H1 (cell line): ENCODE results near the gene ACAD11. TPM values are rescaled to one million over a fixed set of nuclear protein-coding genes. Genes with fewer than 3 reads are reported as not detected.

Source experiments
- CTCF ChIA-PET: fragments of 300-600 bp; sonication (Branson Sonifier 250); formaldehyde crosslinking; loops from one replicate; lab custom pipeline; 2021; ENCODE audit not compliant: partially characterized antibody; lab: Charles Lee
- POLR2A ChIA-PET: fragments of 300-600 bp; sonication (Branson Sonifier 250); formaldehyde crosslinking; loops from one replicate; lab custom pipeline; 2021; ENCODE audit warnings: inconsistent platforms; ENCODE audit not compliant: partially characterized antibody; lab: Charles Lee
- DNase-seq, 2 experiments: peaks; one replicate each; pipeline versions ENCODE4 v3.0.0 to v3.0.0-alpha.2; 2010 to 2022; ENCODE audit warnings: low spot score in 2 of 2, low read depth in 1 of 2, mixed read lengths in 1 of 2
- FAIRE-seq: peaks from 2 replicates; lab custom pipeline; 2011; peaks lifted over from hg19 to GRCh38; lab: Jason Lieb, UNC
- H2AFZ ChIP-seq: 2 replicates; pipeline ENCODE4 v1.8.1; 2012; ENCODE audit warnings: low read length, inconsistent platforms
- H2AK5ac ChIP-seq: 2 replicates; pipeline ENCODE4 v1.6.1; 2013; ENCODE audit warnings: low read depth, low read length
- H2BK120ac ChIP-seq: replicated peaks from 2 replicates; pipeline ENCODE3; 2013; ENCODE audit warnings: low read depth, low read length, inconsistent platforms
- H2BK12ac ChIP-seq: 2 replicates; pipeline ENCODE4 v1.6.1; 2013; ENCODE audit warnings: low read depth, low read length
- H2BK15ac ChIP-seq: 2 replicates; pipeline ENCODE4 v1.6.1; 2013; ENCODE audit warnings: low read length
- H2BK20ac ChIP-seq: 2 replicates; pipeline ENCODE4 v1.6.1; 2013; ENCODE audit warnings: low read length
- H2BK5ac ChIP-seq: 2 replicates; pipeline ENCODE4 v1.6.1; 2013; ENCODE audit warnings: low read depth, low read length
- H3K14ac ChIP-seq: 2 replicates; pipeline ENCODE4 v1.6.1; 2013; ENCODE audit warnings: inconsistent platforms; ENCODE audit not compliant: insufficient read length
- H3K18ac ChIP-seq: 2 replicates; pipeline ENCODE4 v1.6.1; 2013; ENCODE audit warnings: low read length; ENCODE audit errors: extremely low read depth
- H3K23ac ChIP-seq: 2 replicates; pipeline ENCODE4 v1.6.1; 2013; ENCODE audit warnings: inconsistent platforms; ENCODE audit not compliant: insufficient read length
- H3K23me2 ChIP-seq: 2 replicates; pipeline ENCODE4 v1.6.1; 2013; ENCODE audit warnings: low read depth, low read length
- H3K27ac ChIP-seq: 2 replicates; pipeline ENCODE4 v1.6.1; 2011; ENCODE audit warnings: low read depth, low read length, inconsistent platforms
- H3K27me3 ChIP-seq, 4 experiments: replicated peaks in 1 of 4; 1 replicate in 1 of 4; 2 replicates in 3 of 4; pipeline versions ENCODE4 v1.6.1 to v1.8.1; 2011 to 2013; ENCODE audit warnings: low read length in 3 of 4, mild to moderate bottlenecking in 3 of 4, inconsistent platforms in 2 of 4, mixed read lengths in 2 of 4, moderate library complexity in 1 of 4; ENCODE audit not compliant: control insufficient read depth in 3 of 4, insufficient read depth in 3 of 4; ENCODE audit errors: extremely low read depth in 1 of 4
- H3K36me3 ChIP-seq, 4 experiments: 2 replicates each; pipeline versions ENCODE4 v1.6.1 to v1.8.1; 2011 to 2013; ENCODE audit warnings: mild to moderate bottlenecking in 4 of 4, low read length in 3 of 4, moderate library complexity in 2 of 4, control low read depth in 1 of 4, inconsistent platforms in 1 of 4; ENCODE audit not compliant: insufficient read depth in 4 of 4, control insufficient read depth in 2 of 4
- H3K4ac ChIP-seq: replicated peaks from 2 replicates; pipeline ENCODE3; 2013; ENCODE audit warnings: low read length, low read depth, mixed read lengths, inconsistent platforms; ENCODE audit not compliant: insufficient read length
- H3K4me1 ChIP-seq, 4 experiments: replicated peaks in 1 of 4; 1 replicate in 1 of 4; 2 replicates in 3 of 4; pipeline versions ENCODE4 v1.6.1 to v1.8.1; 2011 to 2013; ENCODE audit warnings: low read length in 3 of 4, inconsistent platforms in 2 of 4, mixed read lengths in 1 of 4; ENCODE audit not compliant: insufficient read depth in 4 of 4, control insufficient read depth in 3 of 4
- H3K4me2 ChIP-seq, 2 experiments: 2 replicates each; pipeline versions ENCODE4 v1.6.1 to v1.8.1; 2011 to 2013; ENCODE audit warnings: low read depth in 2 of 2, low read length in 2 of 2, control low read depth in 1 of 2, inconsistent platforms in 1 of 2, mild to moderate bottlenecking in 1 of 2; ENCODE audit not compliant: insufficient read depth in 1 of 2
- H3K4me3 ChIP-seq, 4 experiments: fragments of 200-600, 300-600 bp in 1 of 4; sonication (generic), shearing (Covaris generic), sonication (Bioruptor Twin) in 1 of 4; 2 replicates each; pipeline versions ENCODE4 v1.5.1 to v1.8.1; 2011 to 2016; ENCODE audit warnings: low read length in 4 of 4, low read depth in 3 of 4, control low read depth in 2 of 4, inconsistent platforms in 2 of 4, mild to moderate bottlenecking in 2 of 4, mixed read lengths in 1 of 4, moderate library complexity in 1 of 4; ENCODE audit not compliant: insufficient read depth in 2 of 4; ENCODE audit errors: extremely low read depth in 1 of 4
- H3K56ac ChIP-seq: replicated peaks from 2 replicates; pipeline ENCODE3; 2013; ENCODE audit warnings: low read depth, mild to moderate bottlenecking, mixed read lengths, low read length, inconsistent platforms; ENCODE audit not compliant: insufficient read length
- H3K79me1 ChIP-seq: 2 replicates; pipeline ENCODE4 v1.6.1; 2013; ENCODE audit warnings: low read depth, low read length, control low read depth
- H3K79me2 ChIP-seq, 2 experiments: 2 replicates each; pipeline versions ENCODE4 v1.6.1 to v1.8.1; 2012 to 2013; ENCODE audit warnings: low read length in 2 of 2, mild to moderate bottlenecking in 2 of 2, inconsistent platforms in 1 of 2; ENCODE audit not compliant: insufficient read depth in 2 of 2, control insufficient read depth in 1 of 2
- H3K9ac ChIP-seq, 4 experiments: replicated peaks in 1 of 4; 1 replicate in 1 of 4; 2 replicates in 3 of 4; pipeline versions ENCODE4 v1.6.1 to v1.8.1; 2011 to 2013; ENCODE audit warnings: low read depth in 3 of 4, low read length in 3 of 4, control low read depth in 2 of 4, mild to moderate bottlenecking in 2 of 4, moderate library complexity in 2 of 4, inconsistent platforms in 1 of 4; ENCODE audit errors: extremely low read depth in 1 of 4
- H3K9me3 ChIP-seq, 2 experiments: 2 replicates each; pipeline versions ENCODE4 v1.6.1 to v1.8.1; 2012 to 2013; ENCODE audit warnings: mild to moderate bottlenecking in 2 of 2, moderate library complexity in 2 of 2, control low read depth in 1 of 2, inconsistent platforms in 1 of 2, low read depth in 1 of 2, low read length in 1 of 2, mixed read lengths in 1 of 2; ENCODE audit not compliant: insufficient read depth in 2 of 2
- H4K20me1 ChIP-seq, 2 experiments: replicated peaks in 1 of 2; 2 replicates each; pipeline versions ENCODE3 to v1.8.1; 2011 to 2013; ENCODE audit warnings: inconsistent platforms in 2 of 2, low read length in 2 of 2, mild to moderate bottlenecking in 1 of 2; ENCODE audit not compliant: insufficient read depth in 2 of 2, control insufficient read depth in 1 of 2
- H4K5ac ChIP-seq: 2 replicates; pipeline ENCODE4 v1.6.1; 2013; ENCODE audit warnings: low read length, low read depth, mixed read lengths, inconsistent platforms; ENCODE audit not compliant: insufficient read length
- H4K8ac ChIP-seq: 2 replicates; pipeline ENCODE4 v1.8.0; 2013; ENCODE audit warnings: mild to moderate bottlenecking, moderate library complexity, low read length, inconsistent platforms; ENCODE audit not compliant: insufficient read depth; ENCODE audit errors: extremely low read depth
- H4K91ac ChIP-seq: replicated peaks from 2 replicates; pipeline ENCODE3; 2013; ENCODE audit warnings: low read length, mixed read lengths, inconsistent platforms; ENCODE audit not compliant: insufficient read length
- ATF2 ChIP-seq: IDR thresholded peaks from 2 replicates; pipeline ENCODE4 v1.6.1; 2012; ENCODE audit warnings: low read length, inconsistent platforms
- CEBPB ChIP-seq: IDR thresholded peaks from 2 replicates; pipeline ENCODE4 v1.6.1; 2012; ENCODE audit warnings: low read depth, low read length
- EZH2 ChIP-seq: fragments of 200-600 bp; sonication (generic); IDR thresholded peaks from 2 replicates; pipeline ENCODE4 v1.7.1; 2012; ENCODE audit warnings: low read depth, mild to moderate bottlenecking, moderate library complexity, low read length, inconsistent platforms; ENCODE audit not compliant: severe bottlenecking
- FOSL1 ChIP-seq: IDR thresholded peaks from 2 replicates; pipeline ENCODE4 v1.6.1; 2011; ENCODE audit warnings: mild to moderate bottlenecking, low read depth, low read length, moderate library complexity; ENCODE audit not compliant: insufficient read depth
- JUND ChIP-seq: IDR thresholded peaks from 2 replicates; pipeline ENCODE4 v1.6.1; 2011; ENCODE audit warnings: mild to moderate bottlenecking, improper control_type of control experiment, low read length
- KDM4A ChIP-seq: IDR thresholded peaks from one replicate; pipeline ENCODE4 v1.7.1; 2012; ENCODE audit warnings: low read depth, mild to moderate bottlenecking, moderate library complexity, low read length, inconsistent platforms; ENCODE audit not compliant: severe bottlenecking
- NANOG ChIP-seq: IDR thresholded peaks from 2 replicates; pipeline ENCODE4 v1.6.1; 2011; ENCODE audit warnings: low read length, low read depth, mild to moderate bottlenecking, inconsistent platforms; ENCODE audit not compliant: insufficient read depth, poor library complexity, severe bottlenecking
- SP2 ChIP-seq: IDR thresholded peaks from 2 replicates; pipeline ENCODE4 v1.6.1; 2012; ENCODE audit warnings: mild to moderate bottlenecking, low read length, inconsistent platforms
- SP4 ChIP-seq: IDR thresholded peaks from 2 replicates; pipeline ENCODE4 v1.6.1; 2012; ENCODE audit warnings: low read length, inconsistent platforms
- TAF7 ChIP-seq: optimal IDR thresholded peaks from 2 replicates; pipeline ENCODE3; 2011; ENCODE audit warnings: low read depth, mild to moderate bottlenecking, inconsistent platforms, low read length, moderate library complexity, borderline replicate concordance
- TCF12 ChIP-seq: IDR thresholded peaks from 2 replicates; pipeline ENCODE4 v1.6.1; 2011; ENCODE audit warnings: low read depth, mild to moderate bottlenecking, low read length
- TEAD4 ChIP-seq: IDR thresholded peaks from 2 replicates; pipeline ENCODE4 v1.6.1; 2012; ENCODE audit warnings: low read depth, low read length, inconsistent platforms, mixed read lengths
- ZNF274 ChIP-seq: IDR thresholded peaks from 2 replicates; pipeline ENCODE4 v1.7.0; 2012; ENCODE audit warnings: low read length, borderline replicate concordance; ENCODE audit errors: extremely low read depth
- WGBS, 2 experiments: shearing (Covaris generic) in 1 of 2; methylation state at CpG; one replicate each; pipeline versions ENCODE4 v1.1.6 to v1.1.7; 2013 to 2015; ENCODE audit warnings: low lambda C conversion rate in 2 of 2, mixed read lengths in 2 of 2, inconsistent platforms in 1 of 2, low coverage in 1 of 2, missing lambda C conversion rate in 1 of 2; ENCODE audit not compliant: insufficient replicate concordance in 2 of 2, insufficient coverage in 1 of 2, insufficient read length in 1 of 2; ENCODE audit errors: extremely low coverage in 1 of 2, missing lambda C conversion rate in 1 of 2; 5-methylcytosine and 5-hydroxymethylcytosine counted together
- polyA plus RNA-seq, 7 experiments: library from polyadenylated mRNA; depleted of rRNA in 3 of 7; stranded (reverse) in 5 of 7; unstranded in 2 of 7; fragments of >200 nt in 5 of 7; fragments of 200-250 nt in 2 of 7; gene quantifications; 1 replicate in 5 of 7; 2 replicates in 1 of 7; 4 replicates in 1 of 7; pipeline versions ENCODE4 v1.2.1 to v1.2.3, GENCODE V29; 2011 to 2013; ENCODE audit warnings: missing spikeins in 2 of 7, mixed read lengths in 2 of 7
- total RNA-seq: library from RNA; stranded (reverse); fragmentation: NEBNext Ultra II Directional; extraction: Animal tissue kit (Norgen Biotek cat#: 25700); gene quantifications from 2 replicates; pipeline ENCODE4 v1.2.1, GENCODE V29; 2021

The ACAD11 gene
- total and polyA plus RNA-seq, 2 of the 8 experiments (the other 6 are each of a cell fraction or from before 2014, with no cell fraction given), result 5.5 to 11.0 TPM

GRCh38 chr3:132554437-132554836 is 105.2 kb downstream of the ACAD11 start:
- Histone ChIP-seq H4K91ac (no peak overlapping the region), H3K4me3 (no peak overlapping the region), H3K79me2 (no peaks in the 10 kb centered on the region), H3K9me3 (no peaks in the 10 kb centered on the region), H3K14ac (no peak overlapping the region), H3K23me2 (no peaks in the 10 kb centered on the region), H4K20me1 (no peaks in the 10 kb centered on the region), H3K23ac (no peak overlapping the region), H3K36me3 (no peaks in the 10 kb centered on the region), H2AFZ (no peak overlapping the region), H2BK20ac (no peak overlapping the region), H3K4ac (no peak overlapping the region), H2BK120ac (no peak overlapping the region), H4K5ac (no peak overlapping the region), H3K79me1 (no peaks in the 10 kb centered on the region), H3K9ac (no peak overlapping the region), H2AK5ac (no peak overlapping the region), H2BK5ac (no peak overlapping the region), H3K18ac (no peak overlapping the region), H3K4me2 (no peak overlapping the region), H4K8ac (no peak overlapping the region), H3K56ac (no peak overlapping the region), H3K27ac (no peak overlapping the region), H2BK12ac (no peak overlapping the region), H3K27me3 (no peaks in the 10 kb centered on the region), H3K4me1 (peaks cover 3 to 12% (median 5%) of the 10 kb centered on the region in 4 experiments; a peak in 3 of 7 replicates), H2BK15ac (no peak overlapping the region)
- POLR2A ChIA-PET, result interaction anchor here (1.4 kb wide), 1 partner anchor 72 kb away, joined by 4 read pairs; no protein-coding TSS in a partner anchor
- CTCF ChIA-PET, result interaction anchor here (10.2 kb wide), 1 partner anchor 19 kb away, joined by 102 read pairs; no protein-coding TSS in a partner anchor
- DNase-seq (no peak), FAIRE-seq (no peak)
- WGBS, 2 experiments, result 85% methylated on average over 8 of the region's 8 CpGs; no CpG with 5 or more reads in 1 of the 2 experiments
- TF ChIP-seq JUND (no peak), FOSL1 (no peak), NANOG (no peak), CEBPB (no peak), TEAD4 (no peak), SP2 (no peak), EZH2 (no peak), ZNF274 (no peak), KDM4A (no peak), ATF2 (no peak), TAF7 (no peak), SP4 (no peak), TCF12 (no peak)
